Measurements from ENCODE around the gene ARRB1.

DNA sequence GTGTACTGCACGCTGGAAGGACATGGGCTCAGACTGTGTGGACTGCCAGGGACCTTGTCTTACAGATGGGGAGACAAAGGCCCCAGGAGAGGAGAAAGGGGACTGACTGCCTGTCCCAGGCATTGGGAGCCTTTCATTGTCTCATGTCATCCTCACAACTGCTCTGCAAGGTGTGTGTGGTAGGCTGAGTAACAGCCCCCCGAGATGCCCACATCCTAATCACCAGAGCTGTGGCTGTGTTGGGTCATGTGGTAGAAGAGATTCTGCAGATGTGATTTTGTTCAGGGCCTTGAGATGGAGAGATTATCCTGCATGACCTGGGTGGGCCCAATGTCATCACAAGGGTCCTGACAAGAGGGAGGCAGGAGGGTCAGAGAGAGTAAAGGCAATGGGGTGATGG lies 39.1 kb downstream of the ARRB1 start:
- no peak for TF ChIP-seq POLR2A (IDR thresholded peaks at IDR 0.05)
- TF ChIP-seq, protein P1, sequence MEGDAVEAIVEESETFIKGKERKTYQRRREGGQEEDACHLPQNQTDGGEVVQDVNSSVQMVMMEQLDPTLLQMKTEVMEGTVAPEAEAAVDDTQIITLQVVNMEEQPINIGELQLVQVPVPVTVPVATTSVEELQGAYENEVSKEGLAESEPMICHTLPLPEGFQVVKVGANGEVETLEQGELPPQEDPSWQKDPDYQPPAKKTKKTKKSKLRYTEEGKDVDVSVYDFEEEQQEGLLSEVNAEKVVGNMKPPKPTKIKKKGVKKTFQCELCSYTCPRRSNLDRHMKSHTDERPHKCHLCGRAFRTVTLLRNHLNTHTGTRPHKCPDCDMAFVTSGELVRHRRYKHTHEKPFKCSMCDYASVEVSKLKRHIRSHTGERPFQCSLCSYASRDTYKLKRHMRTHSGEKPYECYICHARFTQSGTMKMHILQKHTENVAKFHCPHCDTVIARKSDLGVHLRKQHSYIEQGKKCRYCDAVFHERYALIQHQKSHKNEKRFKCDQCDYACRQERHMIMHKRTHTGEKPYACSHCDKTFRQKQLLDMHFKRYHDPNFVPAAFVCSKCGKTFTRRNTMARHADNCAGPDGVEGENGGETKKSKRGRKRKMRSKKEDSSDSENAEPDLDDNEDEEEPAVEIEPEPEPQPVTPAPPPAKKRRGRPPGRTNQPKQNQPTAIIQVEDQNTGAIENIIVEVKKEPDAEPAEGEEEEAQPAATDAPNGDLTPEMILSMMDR (IDR thresholded peaks at IDR 0.05 in 8 of 11, conservative IDR thresholded peaks at IDR 0.05 in 3 of 11), result no peak

Measured in spleen (tissue), 7 donors.